Measurements from ENCODE around the gene EPS8. TPM values are rescaled to one million over a fixed set of nuclear protein-coding genes. Genes with fewer than 3 reads are reported as not detected.

The EPS8 gene
- total RNA-seq, 1 experiment from 2014 or later = 7.5 TPM

GRCh38 chr12:15688838-15689625 lies 100.2 kb downstream of the EPS8 start (continued):
- TF ChIP-seq E2F4 (CRISPR knock-in tag; IDR thresholded peaks at IDR 0.05; ENCODE audit: borderline replicate concordance, low read depth) = no peak
- TF ChIP-seq TEAD1 (CRISPR knock-in tag; IDR thresholded peaks at IDR 0.05) = no peak

- peaks cover under 1% of the 10 kb centered on the region; the same call in 1 of the 2 replicates for H3K9me3 Mint-ChIP-seq
- H3K27me3 Mint-ChIP-seq (ENCODE audit: low read depth) = no peaks in the 10 kb centered on the region
- H3K4me3 Mint-ChIP-seq = peak overlapping the region; percentile 39
- TF ChIP-seq CREM (CRISPR knock-in tag; IDR thresholded peaks at IDR 0.05) = no peak
- no peak for TF ChIP-seq ESRRA (CRISPR knock-in tag; IDR thresholded peaks at IDR 0.05; ENCODE audit: borderline replicate concordance)
- no peak for TF ChIP-seq PRDM15 (CRISPR knock-in tag; IDR thresholded peaks at IDR 0.05)
- TF ChIP-seq IRF1 (CRISPR knock-in tag; IDR thresholded peaks at IDR 0.05) = no peak
- TF ChIP-seq NR1H2 (CRISPR knock-in tag; IDR thresholded peaks at IDR 0.05) = no peak
- 0 out of 2 replicates have a peak, but pooled peaks have one; percentile 14 for TF ChIP-seq SP1 (CRISPR knock-in tag; conservative IDR thresholded peaks at IDR 0.05)
- TF ChIP-seq JAZF1 (CRISPR knock-in tag; IDR thresholded peaks at IDR 0.05) = no peak
- H3K27ac Mint-ChIP-seq = peak overlapping the region; percentile 66; the same call in 1 of the 2 replicates
- ATAC-seq (peak; percentile 86), DNase-seq (ENCODE audit: low spot score) (peak; percentile 34)
- ChIA-PET POLR2A (no interaction called here), CTCF (no interaction called here)
- peaks cover 12% of the 10 kb centered on the region for H3K4me1 Mint-ChIP-seq
- no peaks in the 10 kb centered on the region for H3K36me3 Mint-ChIP-seq
Measured at GRCh38 chr12:15688202-15688736, 100.9 kb downstream of the EPS8 start.

GRCh38 chr12:15687583-15687982 lies 101.6 kb downstream of the EPS8 start:
- Mint-ChIP-seq H3K4me1 (peaks cover 12% of the 10 kb centered on the region), H3K27ac (no peak overlapping the region), H3K9me3 (no peaks in the 10 kb centered on the region), H3K36me3 (no peaks in the 10 kb centered on the region), H3K27me3 (ENCODE audit: low read depth) (no peaks in the 10 kb centered on the region), H3K4me3 (no peak overlapping the region)
- ChIA-PET CTCF (no interaction called here), POLR2A (no interaction called here)
- DNase-seq (ENCODE audit: low spot score) (no peak), ATAC-seq (no peak)
- TF ChIP-seq JAZF1 (CRISPR knock-in tag; IDR thresholded peaks at IDR 0.05) (no peak), NFATC4 (CRISPR knock-in tag; IDR thresholded peaks at IDR 0.05) (no peak), ZNF317 (CRISPR knock-in tag; IDR thresholded peaks at IDR 0.05; ENCODE audit: borderline replicate concordance, low read depth) (no peak), FOXP1 (CRISPR knock-in tag; IDR thresholded peaks at IDR 0.05; ENCODE audit: borderline replicate concordance) (no peak), SOX15 (CRISPR knock-in tag; IDR thresholded peaks at IDR 0.05) (no peak), MAX (CRISPR knock-in tag; IDR thresholded peaks at IDR 0.05) (no peak), HMGA2 (CRISPR knock-in tag; IDR thresholded peaks at IDR 0.05) (no peak), JUN (CRISPR knock-in tag; IDR thresholded peaks at IDR 0.05) (no peak), MLX (CRISPR knock-in tag; IDR thresholded peaks at IDR 0.05) (no peak), ARID4B (CRISPR knock-in tag; IDR thresholded peaks at IDR 0.05; ENCODE audit: borderline replicate concordance) (no peak), TEAD4 (CRISPR knock-in tag; IDR thresholded peaks at IDR 0.05) (no peak), CBFB (CRISPR knock-in tag; IDR thresholded peaks at IDR 0.05; ENCODE audit: low read depth) (no peak)
